GM23338 (cell line): ENCODE measurements around the gene UNC5A. TPM values are rescaled to one million over a fixed set of nuclear protein-coding genes. Genes with fewer than 3 reads are reported as not detected.

ENCODE experiments used
- ATAC-seq: fragments of 200-7000 bp; cut with Tn5 transposase; 3 replicates; pipeline ENCODE4 v1.9.1; 2020
- DNase-seq: peaks from one replicate; pipeline ENCODE4 v3.0.0-alpha.2; 2015; ENCODE audit warnings: low spot score
- H2AFZ ChIP-seq: fragments of 200-600 bp; sonication (generic); 2 replicates; pipeline ENCODE4 v1.8.0; 2016; ENCODE audit warnings: antibody characterized with exemption, mild to moderate bottlenecking, moderate library complexity
- H3F3A ChIP-seq: fragments of 200-600 bp; sonication (generic); replicated peaks from 2 replicates; pipeline ENCODE4 v1.8.0; 2017; ENCODE audit warnings: antibody characterized with exemption, mixed run types, low read depth
- H3K27ac ChIP-seq: fragments of 200-600 bp; sonication (generic); 2 replicates; pipeline ENCODE4 v1.6.1; 2016; ENCODE audit warnings: low read depth
- H3K27me3 ChIP-seq: fragments of 200-600 bp; sonication (generic); 2 replicates; pipeline ENCODE4 v1.8.0; 2016; ENCODE audit warnings: mild to moderate bottlenecking, mixed run types, moderate library complexity; ENCODE audit not compliant: insufficient read depth
- H3K36me3 ChIP-seq: fragments of 200-600 bp; sonication (generic); 2 replicates; pipeline ENCODE4 v1.8.0; 2016; ENCODE audit warnings: mild to moderate bottlenecking; ENCODE audit not compliant: insufficient read depth
- H3K4me1 ChIP-seq: fragments of 200-600 bp; sonication (generic); 2 replicates; pipeline ENCODE4 v1.8.0; 2016; ENCODE audit warnings: mild to moderate bottlenecking, moderate library complexity; ENCODE audit not compliant: insufficient read depth
- H3K4me2 ChIP-seq: fragments of 200-600 bp; sonication (generic); 2 replicates; pipeline ENCODE4 v1.7.1; 2017; ENCODE audit warnings: mixed run types
- H3K4me3 ChIP-seq: fragments of 200-600 bp; sonication (generic); 2 replicates; pipeline ENCODE4 v1.6.1; 2016; ENCODE audit warnings: mixed run types
- H3K79me2 ChIP-seq: fragments of 200-600 bp; sonication (generic); replicated peaks from 2 replicates; pipeline ENCODE4 v1.8.0; 2017; ENCODE audit warnings: mild to moderate bottlenecking; ENCODE audit not compliant: insufficient read depth
- H3K9me2 ChIP-seq: fragments of 200-600 bp; sonication (generic); 2 replicates; pipeline ENCODE4 v1.8.0; 2017; ENCODE audit not compliant: insufficient read depth
- H4K20me1 ChIP-seq: fragments of 200-600 bp; sonication (generic); replicated peaks from 2 replicates; pipeline ENCODE4 v1.8.0; 2017; ENCODE audit warnings: mild to moderate bottlenecking; ENCODE audit not compliant: insufficient read depth
- H3K27ac Mint-ChIP-seq: 2 replicates; pipeline ENCODE4 v1.8.0; 2020; ENCODE audit warnings: inconsistent platforms, mild to moderate bottlenecking, moderate library complexity, mixed read lengths
- H3K27me3 Mint-ChIP-seq: 3 replicates; pipeline ENCODE4 v1.8.0; 2022; ENCODE audit warnings: low read depth, mild to moderate bottlenecking, moderate library complexity, mixed read lengths, inconsistent platforms; ENCODE audit not compliant: insufficient read depth, poor library complexity
- H3K36me3 Mint-ChIP-seq: 3 replicates; pipeline ENCODE4 v1.8.0; 2021; ENCODE audit warnings: low read depth, mild to moderate bottlenecking, inconsistent platforms, moderate library complexity, mixed read lengths
- H3K4me1 Mint-ChIP-seq: 3 replicates; pipeline ENCODE4 v1.8.0; 2020; ENCODE audit warnings: mild to moderate bottlenecking, inconsistent platforms, mixed read lengths
- H3K4me3 Mint-ChIP-seq: 3 replicates; pipeline ENCODE4 v1.8.0; 2021; ENCODE audit warnings: moderate library complexity, mild to moderate bottlenecking, inconsistent platforms, mixed read lengths
- H3K9me3 Mint-ChIP-seq: 3 replicates; pipeline ENCODE4 v1.8.0; 2020; ENCODE audit warnings: moderate library complexity, mild to moderate bottlenecking, inconsistent platforms, mixed read lengths
- CREB1 ChIP-seq: fragments of 250-450 bp; sonication (Bioruptor Pico); IDR thresholded peaks from 2 replicates; pipeline ENCODE4 v1.5.0; 2020; ENCODE audit warnings: low read depth, mild to moderate bottlenecking, moderate library complexity
- CTCF ChIP-seq, 2 experiments: fragments of 200-600 bp in 1 of 2; sonication (generic) in 1 of 2; conservative IDR thresholded peaks; 2 replicates each; pipeline versions ENCODE4 v1.5.1 to v1.6.1; 2016 to 2017; ENCODE audit warnings: antibody characterized with exemption in 2 of 2, low read depth in 2 of 2, mild to moderate bottlenecking in 2 of 2, moderate library complexity in 1 of 2
- ETS1 ChIP-seq: IDR thresholded peaks from 2 replicates; pipeline ENCODE4 v1.6.1; 2016; ENCODE audit warnings: antibody characterized with exemption
- EZH2 ChIP-seq: fragments of 200-600 bp; sonication (generic); IDR thresholded peaks from one replicate; pipeline ENCODE4 v1.8.0; 2017; ENCODE audit warnings: antibody characterized with exemption, mild to moderate bottlenecking, low read depth; ENCODE audit not compliant: unreplicated experiment
- EZH2phosphoT487 ChIP-seq: fragments of 200-600 bp; sonication (generic); IDR thresholded peaks from one replicate; pipeline ENCODE4 v1.8.1; 2018; ENCODE audit warnings: antibody characterized with exemption; ENCODE audit not compliant: unreplicated experiment
- POLR2AphosphoS5 ChIP-seq: IDR thresholded peaks from 2 replicates; pipeline ENCODE4 v1.6.1; 2016; ENCODE audit warnings: antibody characterized with exemption, low read depth
- STAT1 ChIP-seq: IDR thresholded peaks from one replicate; pipeline ENCODE4 v1.6.1; 2016; ENCODE audit warnings: antibody characterized with exemption; ENCODE audit not compliant: unreplicated experiment
- ZNF114 ChIP-seq: fragments of 250-450 bp; sonication (Bioruptor Pico); IDR thresholded peaks from 2 replicates; pipeline ENCODE4 v1.5.0; 2020; ENCODE audit warnings: mild to moderate bottlenecking, moderate library complexity
- ZNF331 ChIP-seq: fragments of 250-450 bp; sonication (Bioruptor Pico); IDR thresholded peaks from 2 replicates; pipeline ENCODE4 v1.5.0; 2020; ENCODE audit warnings: low read depth, mild to moderate bottlenecking, moderate library complexity
- ZNF462 ChIP-seq: fragments of 250-450 bp; sonication (Bioruptor Pico); IDR thresholded peaks from 2 replicates; pipeline ENCODE4 v1.5.0; 2020; ENCODE audit warnings: mild to moderate bottlenecking, moderate library complexity
- polyA plus RNA-seq: library from polyadenylated mRNA; unstranded; fragments of >200 nt; fragmentation: Nextera tagmentation; extraction: Ambion mirVana; gene quantifications from 2 replicates; pipeline ENCODE4 v1.2.1, GENCODE V29; 2016
- total RNA-seq: library from RNA; depleted of rRNA; stranded (reverse); fragments of >200 nt; shearing (Covaris generic); gene quantifications from 2 replicates; pipeline ENCODE4 v1.2.3, GENCODE V29; 2014

The UNC5A gene
- total and polyA plus RNA-seq, 2 experiments from 2014 or later, result 0.92 to 3.9 TPM

- TF ChIP-seq ZNF331 (CRISPR knock-in tag) (no peak), CREB1 (CRISPR knock-in tag) (no peak)
These were observed 41.7 kb downstream of the UNC5A start (continued) for GRCh38 chr5:176851871-176852658.

- no peak overlapping the region for H3K27ac Mint-ChIP-seq
- H3K36me3 Mint-ChIP-seq, result no peaks in the 10 kb centered on the region; the same call in 2 of the 3 replicates
- H2AFZ ChIP-seq, result no peak overlapping the region
- H3K4me1 ChIP-seq, result no peaks in the 10 kb centered on the region
- no peak for ATAC-seq
- H3K79me2 ChIP-seq, result no peaks in the 10 kb centered on the region
- no peaks in the 10 kb centered on the region for H3K27me3 ChIP-seq
- H3K4me1 Mint-ChIP-seq, result peaks cover 3% of the 10 kb centered on the region; the same call in 2 of the 3 replicates
- no peak for DNase-seq
- H4K20me1 ChIP-seq, result no peaks in the 10 kb centered on the region
- H3K4me3 Mint-ChIP-seq, result no peak overlapping the region
- no peaks in the 10 kb centered on the region for H3K9me2 ChIP-seq
- no peaks in the 10 kb centered on the region for H3K36me3 ChIP-seq
- no peak overlapping the region for H3K27ac ChIP-seq
- no peaks in the 10 kb centered on the region for H3F3A ChIP-seq
- H3K27me3 Mint-ChIP-seq, result peaks cover 16% of the 10 kb centered on the region
- no peaks in the 10 kb centered on the region for H3K9me3 Mint-ChIP-seq
- H3K4me3 ChIP-seq, result no peak overlapping the region
- no peak overlapping the region for H3K4me2 ChIP-seq
- TF ChIP-seq STAT1, result no peak
- TF ChIP-seq EZH2phosphoT487, result no peak
- no peak for TF ChIP-seq EZH2
- no peak for TF ChIP-seq ZNF462 (CRISPR knock-in tag)
- TF ChIP-seq ETS1, result no peak
- no peak for TF ChIP-seq ZNF331 (CRISPR knock-in tag)
- TF ChIP-seq CREB1 (CRISPR knock-in tag), result no peak
- no peak for TF ChIP-seq POLR2AphosphoS5
- no peak for TF ChIP-seq ZNF114
- no peak for TF ChIP-seq CTCF (conservative IDR thresholded peaks at IDR 0.05; ENCODE audit: low read depth in 2 of 2)
These were observed 42.9 kb downstream of the UNC5A start for GRCh38 chr5:176853151-176853778.
